GM18858 (cell line): Measurements from ENCODE around the gene GSTM2.

Experiments
- ATAC-seq: cut with Tn5 transposase; IDR thresholded peaks from one replicate; pipeline ENCODE4 v1.9.1; 2021; ENCODE audit not compliant: unreplicated experiment

Gene GSTM2

DNA sequence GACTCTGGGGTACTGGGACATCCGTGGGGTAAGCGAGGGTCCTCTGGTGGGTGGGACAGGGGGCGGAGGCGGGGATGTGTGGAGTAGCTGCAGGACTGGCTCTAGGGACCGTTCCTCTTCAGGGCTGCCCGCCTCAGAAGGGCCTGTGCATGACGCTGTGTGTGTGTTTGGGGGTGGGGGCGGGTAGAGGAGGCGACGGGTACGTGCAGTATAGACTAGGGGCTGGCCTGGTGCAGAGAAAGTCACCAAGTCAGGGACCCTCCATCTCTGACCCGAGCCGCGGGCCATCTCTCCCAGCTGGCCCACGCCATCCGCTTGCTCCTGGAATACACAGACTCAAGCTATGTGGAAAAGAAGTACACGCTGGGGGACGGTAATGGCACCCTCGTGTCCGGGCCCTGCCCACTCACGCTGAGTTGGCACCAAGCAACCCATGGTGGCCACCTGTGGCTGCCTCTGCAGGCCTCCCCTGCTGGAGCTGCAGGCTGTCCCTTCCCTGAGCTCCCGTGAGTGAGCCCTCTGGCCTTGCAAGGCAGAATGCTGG is 44.5 kb downstream of the GSTM2 start:
- no peak for ATAC-seq

- ATAC-seq, result no peak
Measured at GRCh38 chr1:109713636-109714035, 45.8 kb downstream of the GSTM2 start.

DNA sequence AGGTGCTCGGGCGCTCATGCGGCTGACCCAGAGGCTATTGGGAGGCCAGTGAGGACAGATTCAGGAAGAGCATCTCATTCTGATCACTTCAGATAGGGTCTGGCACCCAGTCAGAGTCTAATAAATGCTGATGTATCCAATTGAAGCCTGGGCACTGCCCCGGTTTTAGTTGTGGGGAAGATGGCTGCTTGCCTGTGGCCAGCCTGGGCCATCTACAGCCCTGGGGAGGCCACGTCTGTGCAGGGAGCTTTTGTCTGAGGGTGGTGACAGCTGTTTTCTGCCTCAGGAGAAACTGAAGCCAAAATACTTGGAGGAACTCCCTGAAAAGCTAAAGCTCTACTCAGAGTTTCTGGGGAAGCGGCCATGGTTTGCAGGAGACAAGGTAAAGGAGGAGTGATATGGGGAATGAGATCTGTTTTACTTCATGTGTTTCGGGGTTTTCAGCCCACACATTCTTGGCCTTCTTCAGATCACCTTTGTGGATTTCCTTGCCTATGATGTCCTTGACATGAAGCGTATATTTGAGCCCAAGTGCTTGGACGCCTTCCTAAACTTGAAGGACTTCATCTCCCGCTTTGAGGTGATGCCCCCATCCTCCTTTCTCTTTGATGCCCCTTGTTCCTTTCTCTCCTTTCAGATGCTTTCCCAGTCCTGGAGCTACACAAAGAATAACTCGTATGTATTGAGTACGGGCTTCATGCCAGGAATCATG is 47.0 kb downstream of the GSTM2 start:
- no peak for ATAC-seq

DNA sequence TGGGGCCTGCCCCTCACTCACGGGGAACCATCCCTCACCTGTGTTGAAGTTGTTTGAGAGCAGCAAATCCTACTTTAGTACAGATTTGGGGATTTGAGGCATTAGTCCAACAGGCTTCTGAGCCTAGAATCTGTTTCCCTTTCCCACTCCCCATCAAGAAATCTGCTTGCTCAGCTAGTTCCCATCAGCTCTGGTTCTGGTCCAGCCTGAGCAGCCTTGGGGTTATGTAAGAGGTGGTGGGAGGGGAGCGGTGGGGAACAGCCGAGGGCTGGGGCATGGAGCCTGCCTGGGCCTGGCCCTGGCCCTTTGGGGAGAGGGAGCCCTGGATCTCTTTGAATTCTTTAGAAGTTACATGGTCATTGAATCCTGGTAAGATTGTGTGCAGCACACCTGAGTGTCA is 48.3 kb downstream of the GSTM2 start:
- no peak for ATAC-seq

- no peak for ATAC-seq
Measured at GRCh38 chr1:109716570-109717090, 48.8 kb downstream of the GSTM2 start.

DNA sequence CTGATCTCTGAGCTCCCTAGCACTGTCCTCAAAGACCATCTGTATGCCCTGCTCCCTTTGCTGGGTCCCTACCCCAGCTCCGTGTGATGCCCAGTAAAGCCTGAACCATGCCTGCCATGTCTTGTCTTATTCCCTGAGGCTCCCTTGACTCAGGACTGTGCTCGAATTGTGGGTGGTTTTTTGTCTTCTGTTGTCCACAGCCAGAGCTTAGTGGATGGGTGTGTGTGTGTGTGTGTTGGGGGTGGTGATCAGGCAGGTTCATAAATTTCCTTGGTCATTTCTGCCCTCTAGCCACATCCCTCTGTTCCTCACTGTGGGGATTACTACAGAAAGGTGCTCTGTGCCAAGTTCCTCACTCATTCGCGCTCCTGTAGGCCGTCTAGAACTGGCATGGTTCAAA is 49.9 kb downstream of the GSTM2 start:
- no peak for ATAC-seq

- no peak for ATAC-seq
Measured at GRCh38 chr1:109718495-109718894, 50.6 kb downstream of the GSTM2 start.

GRCh38 chr1:109719337-109719837 is 51.5 kb downstream of the GSTM2 start:
- ATAC-seq, result no peak

DNA sequence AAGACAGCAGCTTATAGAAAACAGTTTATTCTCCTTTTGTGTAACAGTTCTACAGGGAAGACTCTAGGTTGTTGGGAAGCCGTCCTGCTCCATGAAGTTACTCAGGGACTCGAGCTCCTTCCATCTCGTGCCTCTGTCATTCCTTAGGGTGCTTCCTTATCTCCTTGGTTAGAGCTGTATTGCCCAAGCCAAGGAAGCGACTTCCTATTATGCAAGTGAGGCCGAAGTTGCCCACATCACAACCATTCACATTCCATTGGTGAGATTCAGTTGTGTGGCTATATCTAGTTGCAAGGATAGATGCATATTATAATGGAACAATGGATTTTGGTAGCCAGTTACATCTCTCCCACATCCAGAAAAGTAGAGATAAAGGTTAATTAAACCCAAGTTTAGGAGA is 53.2 kb downstream of the GSTM2 start:
- no peak for ATAC-seq

DNA sequence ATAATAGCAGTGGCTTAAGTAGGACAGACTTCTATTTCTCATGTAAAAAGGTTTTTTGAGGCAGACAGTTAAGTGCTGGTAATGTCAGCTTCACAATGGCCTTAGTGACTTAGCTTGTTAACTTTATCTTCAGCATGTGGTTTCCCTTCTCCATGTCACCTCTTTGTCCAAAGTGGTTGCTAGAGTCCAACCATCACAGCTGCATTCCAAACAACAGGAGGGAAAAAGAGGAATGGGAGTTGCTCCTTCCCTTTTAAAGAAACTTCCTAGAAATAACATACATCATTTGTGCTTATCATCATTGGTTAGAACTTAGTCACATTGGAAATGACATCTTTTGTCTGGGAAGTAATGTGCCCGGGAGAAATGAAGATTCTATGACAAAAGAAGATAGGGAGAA is 54.1 kb downstream of the GSTM2 start:
- ATAC-seq, result no peak

- no peak for ATAC-seq
Measured at GRCh38 chr1:109722908-109723691, 55.2 kb downstream of the GSTM2 start.
